CD1c-positive myeloid dendritic cell (primary cell): ENCODE data around the gene PDP2.

Source experiments
- DNase-seq: peaks from one replicate; pipeline ENCODE4 v3.0.0-alpha.2; 2016; ENCODE audit errors: extremely low spot score

PDP2 gene

DNA sequence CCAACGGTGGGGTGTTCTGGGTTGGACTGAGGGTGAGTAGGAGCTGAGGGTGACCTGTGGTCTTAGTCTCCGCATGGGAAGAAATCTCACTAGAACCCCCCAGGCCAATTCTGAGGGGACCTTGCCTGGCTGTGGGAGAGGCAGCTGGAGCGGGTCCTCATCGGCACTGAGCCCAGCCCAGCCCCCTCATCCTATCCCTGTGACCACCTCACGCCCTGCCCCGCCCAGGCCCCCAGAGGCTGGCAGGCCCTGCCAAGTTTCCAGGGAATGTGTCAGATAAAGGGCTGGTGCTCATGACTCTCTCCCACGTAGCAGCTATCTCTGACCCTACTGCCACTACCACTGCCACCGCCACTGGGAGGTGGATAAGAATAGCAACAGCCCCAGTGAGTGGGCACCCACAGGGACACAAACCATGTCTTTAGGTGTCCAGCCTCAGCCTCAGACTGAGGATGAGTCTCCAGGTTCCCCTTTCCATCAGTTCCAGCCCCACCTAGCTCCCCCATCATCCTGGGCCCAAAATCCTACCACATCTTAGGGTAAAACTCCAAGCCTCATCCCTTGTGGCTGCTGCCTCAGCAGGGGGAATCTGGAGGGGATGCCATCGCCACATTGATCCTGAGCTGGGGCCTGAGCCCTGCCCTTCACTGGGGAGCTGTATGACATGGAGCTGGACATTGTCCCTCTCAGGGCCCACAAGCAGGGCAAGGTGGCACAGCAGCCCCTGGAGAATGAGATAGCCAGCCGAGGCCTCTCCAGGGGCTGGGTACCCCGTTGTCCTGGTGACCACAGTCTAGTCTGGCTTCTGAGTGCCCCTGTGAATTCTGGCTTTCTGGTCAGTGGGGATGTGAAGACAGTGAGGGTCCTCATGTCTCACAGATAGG is 23.5 kb downstream of the PDP2 start:
- DNase-seq, result no peak

DNA sequence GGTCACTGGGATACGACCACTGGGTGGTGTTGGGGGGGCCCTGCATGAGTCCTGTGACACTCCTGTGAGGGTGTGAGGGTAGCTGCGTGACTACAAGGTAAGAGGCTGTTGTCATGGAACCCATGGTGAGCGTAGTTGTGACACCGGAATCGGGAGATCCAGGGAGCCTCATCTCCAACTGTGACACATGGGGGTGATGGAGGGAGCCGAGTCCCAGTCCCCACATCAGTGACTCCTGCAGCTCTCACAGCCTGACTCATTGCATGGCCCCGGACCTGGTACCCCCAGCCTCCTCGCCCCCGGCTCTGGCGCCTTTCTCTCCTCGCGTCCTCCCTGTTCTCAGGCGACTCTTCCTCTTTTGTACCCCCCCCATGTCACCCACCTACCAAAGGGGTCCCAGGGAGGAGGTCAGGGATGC is 24.1 kb downstream of the PDP2 start:
- no peak for DNase-seq

DNA sequence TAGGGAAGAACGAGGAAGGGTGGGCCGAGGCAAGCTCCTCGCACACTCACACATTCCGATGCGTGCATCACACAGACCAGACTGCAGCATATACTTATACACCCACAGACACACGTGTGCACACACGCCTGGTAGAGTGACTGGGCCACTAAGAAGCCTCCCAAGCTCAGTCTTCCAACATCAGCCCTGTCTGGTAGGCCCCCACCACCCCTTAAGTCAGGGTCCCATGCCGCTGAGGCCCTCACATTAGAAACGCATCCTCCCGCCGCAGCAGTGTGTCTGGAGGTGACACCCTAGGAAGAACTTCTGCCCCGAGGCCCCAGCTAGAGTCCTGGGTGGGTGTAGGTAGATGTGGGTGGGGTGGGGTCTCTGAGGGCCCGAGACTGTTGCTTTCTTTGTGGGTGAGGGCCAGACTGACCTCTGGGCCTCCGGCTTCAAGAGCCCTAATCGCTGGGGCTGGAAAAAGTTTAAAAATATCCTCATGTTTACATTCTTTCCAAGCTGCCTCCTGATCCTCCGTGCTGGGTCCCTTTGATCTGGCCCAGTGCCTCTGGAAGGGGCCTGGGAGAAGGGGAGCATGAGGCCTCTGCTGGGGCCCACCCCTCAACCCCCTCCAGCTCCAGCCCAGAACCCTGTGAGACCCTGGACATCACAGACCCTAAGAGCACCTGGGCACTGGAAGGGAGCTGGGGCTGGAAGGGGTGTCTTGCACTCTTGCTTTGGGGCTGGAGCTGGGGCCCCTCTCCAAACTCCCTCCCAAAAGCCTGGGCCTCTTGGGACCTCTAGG is 24.7 kb downstream of the PDP2 start:
- DNase-seq, result no peak

GRCh38 chr16:66905633-66906539 is 25.6 kb downstream of the PDP2 start:
- no peak for DNase-seq

DNA sequence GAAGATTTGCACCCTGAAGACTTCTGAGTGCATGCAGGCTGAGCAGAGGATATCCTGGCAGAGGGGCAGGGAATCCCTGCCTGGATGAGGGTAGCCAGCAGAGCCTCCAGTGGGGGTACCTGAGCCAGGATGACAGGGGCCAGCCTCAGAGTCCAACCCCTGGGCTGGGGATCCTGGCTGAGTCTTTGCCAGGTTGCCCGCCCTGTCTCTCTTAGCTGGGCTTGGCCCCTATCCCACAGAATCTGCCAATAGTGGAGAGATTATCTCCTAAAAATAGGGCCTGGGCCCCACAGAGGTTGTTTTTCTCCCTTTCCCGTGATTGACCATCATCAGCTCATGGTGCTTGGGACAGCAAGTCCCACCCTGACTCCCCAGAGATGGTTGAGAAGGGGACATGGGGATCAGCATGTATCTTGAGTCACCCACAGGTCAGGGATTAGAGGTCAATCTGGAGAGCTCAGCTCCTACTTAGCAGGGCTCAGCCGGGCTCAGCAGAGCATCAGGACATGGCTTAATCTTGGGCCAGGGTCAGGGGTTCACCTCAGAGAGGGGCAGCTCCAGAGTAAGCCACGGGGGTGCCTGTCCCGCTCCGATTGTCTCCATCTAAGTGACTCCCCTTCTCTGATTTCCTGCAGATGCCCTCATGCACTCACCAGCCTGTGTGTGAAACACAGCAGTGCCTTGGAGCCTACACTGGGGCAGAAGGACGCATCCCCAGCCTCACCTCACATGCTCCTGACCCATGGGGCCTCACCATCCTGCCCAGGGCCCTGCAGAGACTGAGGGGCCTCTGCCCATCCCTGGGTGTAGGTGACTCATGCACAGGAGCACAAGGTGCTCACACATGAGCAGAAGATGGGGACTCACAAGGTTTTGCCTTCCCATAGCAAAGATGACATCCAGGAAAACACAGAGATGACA is 26.9 kb downstream of the PDP2 start:
- DNase-seq, result no peak

GRCh38 chr16:66908116-66908515 is 27.8 kb downstream of the PDP2 start:
- DNase-seq, result no peak

DNA sequence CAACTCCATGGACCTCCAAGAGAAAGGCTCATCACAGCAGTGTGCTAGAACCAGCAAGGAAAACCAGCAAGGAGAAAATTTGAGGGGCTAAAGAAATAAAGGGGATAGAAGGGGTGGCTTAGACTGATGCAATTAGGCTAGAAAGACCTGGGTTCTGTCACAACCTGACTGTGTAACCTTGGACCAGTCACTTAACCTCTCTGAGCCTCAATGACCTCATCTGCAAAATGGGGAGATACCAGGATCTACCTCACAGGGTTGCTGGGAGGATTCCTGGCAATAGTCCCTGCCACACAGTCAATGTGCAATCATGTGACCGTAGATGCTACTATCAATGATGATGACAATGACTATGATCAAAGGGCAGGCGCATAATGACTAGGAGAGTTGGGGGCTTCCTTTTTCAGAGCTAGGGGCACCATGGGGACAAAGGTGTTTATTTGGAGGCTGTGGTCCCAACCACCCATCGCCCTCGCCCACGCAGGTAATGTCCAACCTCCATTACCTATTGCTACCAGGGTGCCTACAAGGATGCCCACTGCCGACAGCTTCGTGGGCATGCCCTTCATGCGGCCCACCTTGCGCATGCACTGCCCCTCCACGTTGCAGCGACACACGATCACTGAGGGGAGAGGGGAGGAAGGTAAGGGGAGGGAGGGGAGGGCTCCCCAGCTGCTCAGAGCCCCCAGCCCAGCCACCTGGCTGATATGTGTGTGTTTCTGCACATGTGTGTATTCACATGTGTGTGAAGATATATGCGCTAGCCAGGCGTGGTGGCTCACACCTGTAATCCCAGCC is 28.6 kb downstream of the PDP2 start:
- DNase-seq, result no peak

GRCh38 chr16:66910175-66910940 is 30.0 kb downstream of the PDP2 start:
- DNase-seq, result no peak

DNA sequence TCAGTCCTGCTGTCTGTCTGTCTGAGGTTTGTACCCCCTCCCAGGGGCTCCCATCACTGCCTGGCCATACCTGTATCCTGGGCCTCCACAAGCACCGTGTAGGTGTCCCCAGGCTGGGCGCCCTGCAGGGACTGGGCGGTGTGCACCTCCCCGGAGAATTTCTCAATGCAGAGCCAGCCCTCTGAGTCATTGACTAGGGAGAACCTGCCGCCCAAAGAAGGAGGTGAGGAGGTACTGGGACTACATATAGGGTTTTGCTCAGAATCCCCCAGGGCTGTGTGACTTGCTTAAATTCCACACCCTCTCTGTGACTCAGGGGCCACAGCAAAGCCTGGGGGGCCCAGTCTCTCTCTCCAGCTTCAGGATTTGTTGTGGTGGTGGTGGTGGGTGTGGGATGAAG is 30.8 kb downstream of the PDP2 start:
- no peak for DNase-seq

GRCh38 chr16:66911801-66912200 is 31.5 kb downstream of the PDP2 start:
- DNase-seq, result no peak

GRCh38 chr16:66913081-66913480 is 32.8 kb downstream of the PDP2 start:
- DNase-seq, result no peak

DNA sequence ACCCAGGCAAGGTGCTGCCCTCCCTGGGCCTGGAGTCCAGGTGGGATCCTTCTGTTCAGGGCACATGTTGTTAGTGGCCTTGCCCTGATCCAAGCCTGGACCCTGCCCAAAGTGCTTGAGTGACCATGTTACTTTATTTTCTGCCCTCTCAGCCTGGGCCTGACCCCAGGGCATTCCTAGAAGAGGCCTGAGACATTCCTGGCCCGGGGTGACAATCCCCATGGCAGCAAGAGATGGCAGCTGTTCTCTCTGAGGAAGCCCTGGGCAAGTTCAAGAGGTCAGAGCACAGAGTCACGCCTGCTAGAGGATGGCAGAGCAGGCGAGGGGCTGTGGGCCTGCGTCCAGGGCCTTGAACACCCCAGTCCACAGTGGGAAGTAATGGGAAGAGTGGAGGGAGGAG is 33.4 kb downstream of the PDP2 start:
- no peak for DNase-seq

DNA sequence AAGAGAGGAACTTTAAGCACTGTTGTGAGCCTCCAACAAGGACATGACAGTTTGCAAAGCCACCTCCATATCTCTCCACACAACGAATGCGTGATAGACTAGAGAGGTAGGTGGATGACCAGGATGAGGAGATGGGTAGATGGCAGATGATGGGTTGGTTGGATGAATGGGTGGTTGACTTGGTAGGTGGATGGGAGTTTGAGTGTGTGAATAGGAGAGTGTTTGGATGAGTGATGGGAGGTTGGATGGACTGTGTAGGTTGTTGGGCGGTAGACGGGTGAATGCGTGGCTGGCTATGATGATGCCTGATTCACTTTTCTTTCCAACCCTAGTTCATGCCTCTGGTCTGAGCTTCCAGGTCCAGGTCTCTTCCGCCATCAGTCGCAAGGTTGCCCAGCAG is 34.2 kb downstream of the PDP2 start:
- no peak for DNase-seq

- DNase-seq, result no peak
Observed at GRCh38 chr16:66915041-66915440, 34.7 kb downstream of the PDP2 start.

DNA sequence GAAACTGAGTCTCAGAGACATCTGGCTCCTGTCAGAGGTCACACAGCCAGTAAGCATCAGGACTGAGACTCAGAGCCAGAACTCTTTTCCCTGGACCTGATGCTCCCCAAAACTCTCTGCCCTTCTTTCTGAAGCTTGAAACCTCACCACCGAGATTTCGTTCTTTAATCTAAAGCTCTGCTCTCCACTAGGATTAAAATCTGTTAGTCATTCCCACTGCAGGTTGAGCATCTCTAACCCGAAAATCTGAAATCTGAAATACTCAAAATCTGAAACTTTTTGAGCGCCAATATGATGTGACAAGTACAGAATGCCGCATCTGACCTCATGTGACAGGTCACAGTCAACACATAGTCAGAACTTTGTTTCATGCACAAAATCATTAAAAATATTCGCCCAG is 36.2 kb downstream of the PDP2 start:
- no peak for DNase-seq

DNA sequence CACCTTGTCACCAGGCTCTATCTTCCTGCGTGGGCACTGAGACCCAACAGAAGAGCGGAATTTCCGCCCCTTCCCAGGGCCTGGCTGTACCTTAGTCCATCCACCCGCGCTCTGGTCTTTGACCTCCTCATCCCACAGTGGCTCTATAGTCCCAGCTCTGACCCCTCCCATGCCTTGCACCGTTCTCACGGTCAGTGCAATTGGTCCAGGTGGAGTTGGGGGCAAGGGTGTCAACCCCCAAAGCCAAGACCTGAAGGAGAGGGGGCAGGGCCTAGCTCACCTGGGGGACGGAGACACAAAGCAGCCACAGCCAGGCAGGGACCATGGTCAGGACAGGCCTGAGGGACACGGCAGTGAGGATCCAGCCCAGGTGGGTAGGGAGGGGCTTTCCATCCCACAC is 37.4 kb downstream of the PDP2 start:
- DNase-seq, result no peak

GRCh38 chr16:66918355-66918754 is 38.0 kb downstream of the PDP2 start:
- no peak for DNase-seq

GRCh38 chr16:66918803-66919568 is 38.7 kb downstream of the PDP2 start, which contains the start of gene CDH16:
TSS of gene CDH16 (minus strand) at chr16:66918885. CDS start at chr16:66918065, 820 bp downstream.
- no peak for DNase-seq
